HS-5 (cell line): ENCODE results near the gene INCENP.

Source experiments
- DNase-seq: peaks from one replicate; pipeline ENCODE4 v3.0.0-alpha.2; 2012; ENCODE audit warnings: low read depth

INCENP gene

GRCh38 chr11:62124186-62125113 is 639 bp downstream of the INCENP start:
- no peak for DNase-seq

GRCh38 chr11:62125316-62125715 is 1.5 kb downstream of the INCENP start:
- DNase-seq = no peak

GRCh38 chr11:62125881-62126280 is 2.1 kb downstream of the INCENP start:
- no peak for DNase-seq

GRCh38 chr11:62127426-62127825 is 3.6 kb downstream of the INCENP start:
- DNase-seq = no peak

GRCh38 chr11:62127941-62128770 is 4.3 kb downstream of the INCENP start:
- DNase-seq = no peak

GRCh38 chr11:62128835-62129234 is 5.0 kb downstream of the INCENP start:
- no peak for DNase-seq

- no peak for DNase-seq
Observed at GRCh38 chr11:62129590-62130282, 5.9 kb downstream of the INCENP start.

GRCh38 chr11:62130283-62131169 is 6.7 kb downstream of the INCENP start:
- no peak for DNase-seq

GRCh38 chr11:62131170-62131464 is 7.3 kb downstream of the INCENP start:
- DNase-seq = no peak

GRCh38 chr11:62132191-62132590 is 8.4 kb downstream of the INCENP start:
- no peak for DNase-seq

- DNase-seq = no peak
Observed at GRCh38 chr11:62132689-62133293, 9.0 kb downstream of the INCENP start.

GRCh38 chr11:62133328-62134065 is 9.7 kb downstream of the INCENP start:
- DNase-seq = no peak

- DNase-seq = no peak
Observed at GRCh38 chr11:62137276-62137861, 13.6 kb downstream of the INCENP start.

- DNase-seq = no peak
Observed at GRCh38 chr11:62137881-62138629, 14.2 kb downstream of the INCENP start.

GRCh38 chr11:62138630-62139425 is 15.0 kb downstream of the INCENP start:
- no peak for DNase-seq

- no peak for DNase-seq
Observed at GRCh38 chr11:62139526-62140303, 15.9 kb downstream of the INCENP start.

GRCh38 chr11:62140304-62141110 is 16.7 kb downstream of the INCENP start:
- no peak for DNase-seq
